GM12865 (cell line): Measurements from ENCODE around the gene NTRK2.

Experiments
- DNase-seq: peaks from one replicate; pipeline ENCODE4 v3.0.0; 2010; ENCODE audit warnings: low read depth
- H3K4me3 ChIP-seq: 2 replicates; pipeline ENCODE4 v1.5.1; 2011; ENCODE audit warnings: mild to moderate bottlenecking, low read depth, low read length, control low read depth
- TF ChIP-seq, protein P1 (sequence below): IDR thresholded peaks from 2 replicates; pipeline ENCODE4 v1.5.1; 2011; ENCODE audit warnings: low read length, control low read depth, low read depth, inconsistent platforms; ENCODE audit not compliant: insufficient read depth; ENCODE audit errors: missing control alignments

Gene NTRK2

DNA sequence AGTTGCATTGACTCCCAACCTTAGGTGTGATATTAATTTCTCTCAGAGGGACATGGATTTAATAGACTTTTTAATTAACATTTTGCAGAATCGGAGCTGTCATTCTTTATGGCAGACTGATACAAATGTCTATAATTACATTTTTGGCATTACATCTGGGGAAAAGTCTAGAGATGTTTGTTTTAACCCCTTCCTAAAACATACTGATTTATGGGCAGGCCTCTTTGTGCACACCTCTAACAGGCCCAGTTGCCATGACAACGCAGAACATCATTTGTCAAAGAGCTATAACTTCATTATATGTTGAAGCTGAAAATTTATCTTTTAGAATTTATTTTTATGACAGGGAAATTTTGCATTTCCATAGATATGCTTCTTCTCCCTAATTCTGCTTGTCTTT is 158.5 kb downstream of the NTRK2 start:
- H3K4me3 ChIP-seq, result no peak overlapping the region
- no peak for DNase-seq
- TF ChIP-seq, protein P1, sequence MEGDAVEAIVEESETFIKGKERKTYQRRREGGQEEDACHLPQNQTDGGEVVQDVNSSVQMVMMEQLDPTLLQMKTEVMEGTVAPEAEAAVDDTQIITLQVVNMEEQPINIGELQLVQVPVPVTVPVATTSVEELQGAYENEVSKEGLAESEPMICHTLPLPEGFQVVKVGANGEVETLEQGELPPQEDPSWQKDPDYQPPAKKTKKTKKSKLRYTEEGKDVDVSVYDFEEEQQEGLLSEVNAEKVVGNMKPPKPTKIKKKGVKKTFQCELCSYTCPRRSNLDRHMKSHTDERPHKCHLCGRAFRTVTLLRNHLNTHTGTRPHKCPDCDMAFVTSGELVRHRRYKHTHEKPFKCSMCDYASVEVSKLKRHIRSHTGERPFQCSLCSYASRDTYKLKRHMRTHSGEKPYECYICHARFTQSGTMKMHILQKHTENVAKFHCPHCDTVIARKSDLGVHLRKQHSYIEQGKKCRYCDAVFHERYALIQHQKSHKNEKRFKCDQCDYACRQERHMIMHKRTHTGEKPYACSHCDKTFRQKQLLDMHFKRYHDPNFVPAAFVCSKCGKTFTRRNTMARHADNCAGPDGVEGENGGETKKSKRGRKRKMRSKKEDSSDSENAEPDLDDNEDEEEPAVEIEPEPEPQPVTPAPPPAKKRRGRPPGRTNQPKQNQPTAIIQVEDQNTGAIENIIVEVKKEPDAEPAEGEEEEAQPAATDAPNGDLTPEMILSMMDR, result no peak

DNA sequence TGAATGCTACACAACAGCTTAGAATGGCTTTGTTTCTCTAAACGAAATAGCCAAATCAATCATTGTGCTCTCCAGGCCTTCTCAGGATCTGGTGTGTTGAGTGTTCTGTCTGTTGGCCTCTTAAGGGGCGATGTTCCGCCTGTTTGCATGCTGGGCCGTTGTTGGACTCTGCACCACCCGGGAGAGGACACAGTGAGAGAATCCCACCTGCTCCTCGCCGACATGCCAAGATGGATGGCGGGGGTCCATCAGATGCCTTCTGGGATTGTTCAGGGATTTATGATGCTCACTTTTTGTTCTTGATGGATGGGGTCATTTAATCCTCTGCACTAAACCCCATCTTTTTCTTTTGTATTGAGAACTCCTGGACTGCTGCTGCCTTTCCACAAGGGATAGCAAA is 159.9 kb downstream of the NTRK2 start:
- TF ChIP-seq, protein P1, result no peak
- no peak for DNase-seq
- H3K4me3 ChIP-seq, result no peak overlapping the region

DNA sequence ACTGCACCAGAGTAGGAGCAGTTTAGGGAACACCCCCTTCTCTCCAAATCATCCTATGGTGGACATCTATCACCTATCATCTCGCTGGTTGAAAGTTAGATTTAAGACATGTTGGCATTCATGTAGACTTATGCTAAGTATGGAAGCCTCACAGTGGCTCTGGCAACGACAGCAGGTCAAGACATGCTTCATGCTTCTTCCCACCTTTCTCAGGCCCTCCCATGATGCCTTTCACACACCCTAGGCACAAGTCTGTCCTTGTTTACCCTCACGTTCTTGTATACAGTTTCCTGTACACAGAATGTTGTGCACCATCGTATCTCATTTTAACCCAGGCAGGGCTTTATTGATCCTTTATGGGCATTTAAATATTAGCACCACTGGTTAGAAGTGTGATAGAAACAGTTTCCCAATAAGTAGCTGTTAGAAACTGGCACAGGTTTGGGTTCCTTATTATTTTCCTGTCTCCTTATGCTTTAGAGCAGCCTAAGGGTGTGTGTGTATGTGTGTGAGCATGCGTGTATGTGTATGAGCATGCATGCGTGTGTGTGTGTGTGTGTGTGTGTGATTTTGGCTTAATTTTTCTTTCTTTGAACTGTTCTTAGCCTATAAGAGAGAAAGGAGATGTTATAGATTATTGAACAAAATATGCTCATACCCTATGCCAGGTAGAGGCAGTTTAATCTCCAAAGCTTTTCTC is 160.6 kb downstream of the NTRK2 start:
- H3K4me3 ChIP-seq, result no peak overlapping the region
- DNase-seq, result no peak
- TF ChIP-seq, protein P1, result no peak

DNA sequence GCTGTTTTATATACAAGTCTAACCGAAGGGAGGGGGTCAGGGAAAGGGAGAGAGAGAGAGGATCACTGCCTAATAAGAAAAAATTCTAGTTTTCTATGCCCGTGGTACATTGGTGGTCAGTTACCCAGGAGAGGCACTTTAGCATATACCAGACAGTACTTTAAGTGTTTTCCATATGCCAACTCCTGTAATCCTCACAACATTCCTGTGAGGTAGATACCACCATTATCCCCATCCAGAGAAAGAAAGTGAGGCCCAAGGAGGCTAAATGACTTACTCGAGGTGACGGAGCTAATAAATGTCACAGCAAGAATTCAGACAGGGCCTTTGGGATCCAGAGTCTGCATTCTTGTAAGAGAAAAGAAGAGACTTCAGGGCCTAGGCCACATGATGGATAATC is 161.8 kb downstream of the NTRK2 start:
- DNase-seq, result no peak
- TF ChIP-seq, protein P1, result no peak

DNA sequence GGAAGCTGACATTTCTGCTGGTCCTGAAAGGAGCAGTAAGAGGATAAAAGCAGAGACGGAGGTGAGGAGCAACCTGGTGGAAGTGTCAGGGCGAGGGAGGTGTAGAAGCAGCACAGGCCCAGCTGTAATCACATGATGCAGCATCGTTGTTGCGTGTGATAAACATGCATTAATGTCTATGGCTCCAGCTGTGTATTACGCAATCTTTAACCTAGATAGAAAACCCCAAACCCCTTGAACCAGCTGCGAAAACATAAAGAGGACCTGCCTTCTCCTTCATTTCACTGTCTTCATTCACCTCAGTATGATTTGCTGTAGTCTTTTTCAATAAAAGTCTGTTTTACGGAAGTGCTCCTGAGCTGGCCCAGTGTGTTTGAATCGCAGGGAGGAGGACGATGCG is 162.9 kb downstream of the NTRK2 start:
- DNase-seq, result no peak
- TF ChIP-seq, protein P1, result no peak
- H3K4me3 ChIP-seq, result no peak overlapping the region

More for the DNA sequence above, 161.8 kb downstream of the NTRK2 start:
- H3K4me3 ChIP-seq, result no peak overlapping the region

GRCh38 chr9:84834426-84834825 is 164.9 kb downstream of the NTRK2 start:
- TF ChIP-seq, protein P1, result no peak
- DNase-seq, result no peak
- no peak overlapping the region for H3K4me3 ChIP-seq

DNA sequence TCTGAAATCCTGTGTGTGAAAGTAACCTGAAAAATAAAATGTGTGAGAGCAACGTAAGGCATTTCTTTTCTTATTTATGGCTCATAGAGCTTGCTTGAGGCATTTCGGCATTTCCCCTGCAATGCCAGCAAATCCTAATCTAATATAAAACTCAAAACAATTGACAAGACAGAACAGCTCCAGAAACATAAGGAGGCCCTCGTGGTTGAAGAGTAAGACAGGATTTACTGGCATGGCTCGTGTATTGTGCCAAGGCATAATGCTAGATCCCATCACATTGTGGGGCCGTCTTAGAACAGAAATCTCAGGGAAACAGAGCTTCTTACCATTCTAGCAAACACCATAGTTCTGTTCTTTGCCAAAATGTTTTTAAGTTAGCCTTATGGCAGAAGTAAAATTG is 166.2 kb downstream of the NTRK2 start:
- TF ChIP-seq, protein P1, result no peak
- no peak overlapping the region for H3K4me3 ChIP-seq
- DNase-seq, result no peak
